Amniotic stem cell (primary cell): ENCODE measurements around the gene TNS3.

Experiments used
- DNase-seq: peaks from one replicate; lab custom pipeline; 2025; lab: John Stamatoyannopoulos, UW

TNS3 gene

DNA sequence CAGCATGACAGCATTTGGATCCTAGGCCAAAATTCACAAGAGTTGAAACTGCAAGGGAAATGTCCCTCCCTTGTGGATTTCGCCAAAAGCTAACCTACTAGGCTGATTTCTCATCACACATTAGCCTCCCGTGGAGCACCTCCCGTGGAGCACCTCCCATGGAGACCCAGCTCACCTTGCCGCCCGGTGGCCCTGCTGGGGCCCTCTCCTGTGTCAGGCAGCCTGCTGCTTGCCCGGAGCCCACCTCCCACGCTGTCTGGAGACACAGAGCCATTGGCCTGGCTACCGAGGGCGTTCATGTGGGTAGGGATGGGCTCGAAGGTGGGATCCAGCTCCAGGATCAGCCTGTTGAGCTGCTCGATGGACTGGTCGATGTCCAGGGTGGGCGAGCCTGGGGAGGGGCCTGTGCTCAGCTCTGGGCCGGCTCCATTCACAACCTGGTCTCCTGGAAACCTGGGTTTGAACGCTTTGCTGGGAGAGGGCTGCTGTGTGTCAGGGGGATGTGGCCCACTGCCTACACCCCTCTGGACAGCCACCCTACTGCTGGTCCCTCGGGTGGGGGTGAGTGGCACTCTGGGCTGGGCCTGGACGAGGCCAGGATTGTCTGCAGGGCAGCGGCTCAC lies 213.6 kb downstream of the TNS3 start:
- no peak for DNase-seq

DNA sequence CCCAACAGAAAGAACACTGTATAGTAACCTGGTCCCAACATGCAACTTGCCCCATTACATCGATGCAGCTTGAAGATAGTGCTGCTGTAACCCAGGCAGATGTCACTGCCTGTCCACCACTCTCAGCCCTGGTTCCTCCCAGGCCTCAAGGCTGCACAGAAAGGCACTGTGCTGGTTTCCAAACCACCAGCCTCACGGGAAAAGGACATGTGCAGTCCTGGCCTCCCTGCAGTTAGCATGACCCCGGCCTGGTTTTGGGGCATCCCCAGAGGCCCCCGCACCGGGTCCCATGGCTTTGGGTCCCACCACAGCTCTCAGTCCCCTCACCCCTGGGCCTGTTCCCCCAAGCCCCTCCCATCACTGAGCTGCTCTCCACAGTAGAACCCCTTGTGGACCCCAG lies 214.5 kb downstream of the TNS3 start:
- DNase-seq: no peak

DNA sequence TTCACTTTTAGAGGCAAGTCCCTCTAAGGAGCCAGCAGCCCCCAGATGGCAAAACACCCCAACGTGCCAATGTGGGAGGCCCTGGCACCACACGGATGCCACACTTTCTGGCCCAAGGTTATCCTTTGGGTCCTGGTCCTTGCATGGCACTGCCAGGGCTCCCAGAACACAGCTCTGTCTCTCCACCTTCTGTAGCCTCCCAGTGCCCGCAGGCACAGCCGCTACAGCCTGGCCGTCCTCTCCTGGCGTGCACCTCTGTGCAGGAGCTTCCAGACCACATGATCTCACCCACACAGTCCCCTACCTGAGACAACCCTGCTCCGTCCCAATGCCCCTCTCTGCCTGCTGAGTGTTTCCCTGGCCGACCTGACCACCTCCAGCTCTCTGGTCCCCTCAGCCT lies 215.0 kb downstream of the TNS3 start:
- DNase-seq: no peak

DNA sequence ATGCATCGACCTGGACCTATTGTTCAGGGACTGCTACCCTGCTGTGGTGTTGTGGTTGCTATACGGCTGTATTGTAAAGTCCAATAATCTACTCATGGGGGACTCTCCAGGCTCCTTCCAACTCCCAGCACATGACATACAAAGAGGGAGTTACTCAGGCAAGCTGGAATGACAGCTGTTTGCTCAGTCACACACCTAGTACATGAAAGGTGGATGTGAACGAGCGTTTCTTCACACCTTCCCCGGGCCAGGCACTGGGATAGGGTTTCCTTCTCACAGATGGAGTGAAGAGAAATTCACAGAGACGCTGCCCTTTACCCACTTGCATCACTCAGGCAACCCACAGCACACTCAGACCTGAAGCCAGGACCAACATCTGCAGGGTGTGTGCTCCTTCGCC lies 215.7 kb downstream of the TNS3 start:
- no peak for DNase-seq

DNA sequence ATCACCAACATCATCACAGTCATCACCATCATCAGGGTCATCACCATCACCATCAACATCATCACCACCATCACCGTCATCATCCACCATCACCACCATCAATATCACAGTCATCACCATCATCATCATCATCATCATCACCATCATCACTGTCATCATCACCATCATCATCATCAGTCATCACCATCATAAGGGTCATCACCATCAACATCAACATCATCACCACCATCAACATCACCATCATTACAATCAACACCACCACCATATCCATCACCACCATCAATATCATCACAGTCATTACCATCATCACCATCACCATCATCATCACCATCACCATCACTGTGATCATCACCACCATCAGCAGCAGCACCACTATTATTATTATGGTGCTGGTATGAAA lies 218.9 kb downstream of the TNS3 start:
- DNase-seq: no peak

DNA sequence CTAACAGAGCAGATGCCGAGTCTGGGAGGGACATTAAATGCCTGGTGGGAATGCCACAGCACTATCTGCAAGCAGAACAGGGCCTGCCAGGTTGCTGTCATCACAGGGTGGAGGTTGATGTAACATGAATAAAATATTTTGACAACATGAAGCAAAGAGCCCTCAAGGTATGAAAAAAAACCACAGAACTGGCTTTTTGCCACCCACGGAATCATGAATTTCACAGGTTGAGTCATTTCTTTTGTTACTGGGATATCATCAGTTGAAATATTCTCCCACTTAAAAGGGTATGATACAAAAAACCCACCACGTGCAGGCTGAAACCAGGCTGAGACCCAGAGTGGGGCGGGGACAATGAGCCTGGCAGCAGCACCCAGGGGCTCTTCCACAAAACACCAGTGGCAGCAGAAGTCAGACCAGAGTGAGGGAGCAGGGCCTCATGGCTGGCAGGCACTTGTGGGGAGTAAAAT lies 220.1 kb downstream of the TNS3 start:
- DNase-seq: peak; percentile 15

GRCh38 chr7:47361236-47361635 lies 220.7 kb downstream of the TNS3 start:
- DNase-seq: no peak

- no peak for DNase-seq
These were observed 221.5 kb downstream of the TNS3 start for GRCh38 chr7:47360301-47360900.

DNA sequence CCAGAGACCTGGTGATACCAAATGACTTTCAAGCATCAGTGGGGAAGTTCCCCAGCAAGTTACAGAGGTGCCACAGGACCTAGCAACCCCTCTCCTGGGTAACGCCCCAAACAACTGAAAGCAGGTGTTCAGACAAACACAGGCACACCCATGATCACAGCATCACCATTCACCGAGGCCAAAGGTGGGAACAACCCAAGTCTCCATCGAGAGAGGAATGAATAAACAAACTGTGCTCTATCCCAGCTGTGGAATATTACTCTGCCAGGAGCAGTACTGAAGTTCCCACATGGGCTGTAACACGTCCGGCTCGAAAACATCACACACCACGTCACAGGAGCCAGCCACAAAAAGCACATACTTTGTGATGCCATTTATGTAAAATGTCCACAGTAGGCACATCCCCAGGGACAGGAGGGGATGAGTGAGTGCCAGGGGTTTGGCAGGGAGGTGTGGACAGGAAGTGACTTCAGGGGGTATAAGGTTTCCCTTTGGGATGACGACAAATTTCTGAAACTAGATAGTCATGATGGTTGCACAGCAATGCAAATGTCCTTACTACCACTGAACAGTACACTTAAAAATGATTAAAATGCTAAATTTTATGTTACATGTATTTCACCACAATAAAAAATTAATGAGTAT lies 222.8 kb downstream of the TNS3 start:
- no peak for DNase-seq

GRCh38 chr7:47358357-47358756 lies 223.6 kb downstream of the TNS3 start:
- DNase-seq: no peak

DNA sequence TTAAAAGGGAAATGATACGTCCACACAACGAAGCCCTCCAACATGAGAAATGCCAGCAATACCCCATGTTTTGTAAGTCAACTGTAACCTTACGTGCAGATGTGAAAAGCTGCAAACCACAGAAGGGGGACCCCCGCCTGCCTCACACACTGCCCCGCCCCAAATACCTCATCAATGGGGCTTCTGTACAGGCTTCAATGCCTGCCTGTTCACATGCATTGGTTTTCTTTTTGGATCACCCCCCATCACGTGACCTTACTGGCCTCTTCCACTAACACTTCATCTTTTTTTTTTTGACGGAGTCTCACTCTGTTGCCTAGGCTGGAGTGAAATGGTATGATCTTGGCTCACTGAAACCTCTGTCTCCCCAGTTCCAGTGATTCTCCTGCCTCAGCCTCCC lies 224.0 kb downstream of the TNS3 start:
- DNase-seq: no peak

DNA sequence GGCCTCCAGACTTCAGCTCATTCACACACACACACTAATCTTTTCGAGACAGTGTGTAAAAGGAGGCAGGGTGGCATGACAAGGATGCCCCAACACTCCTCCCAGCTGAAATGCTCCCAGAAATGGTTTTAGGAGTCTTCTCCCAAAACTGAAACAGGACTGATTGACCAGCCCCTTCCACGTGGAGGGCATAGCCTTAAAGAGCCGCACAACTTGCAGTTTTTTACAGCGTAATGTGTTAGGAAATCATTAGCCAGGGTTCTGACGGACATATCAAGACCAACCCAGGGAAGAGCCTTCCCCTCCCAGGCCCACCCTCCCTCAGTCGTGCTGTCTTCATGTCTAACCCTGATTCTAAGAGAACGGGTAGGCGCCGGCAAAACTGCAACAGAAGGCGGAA lies 224.6 kb downstream of the TNS3 start:
- DNase-seq: no peak

DNA sequence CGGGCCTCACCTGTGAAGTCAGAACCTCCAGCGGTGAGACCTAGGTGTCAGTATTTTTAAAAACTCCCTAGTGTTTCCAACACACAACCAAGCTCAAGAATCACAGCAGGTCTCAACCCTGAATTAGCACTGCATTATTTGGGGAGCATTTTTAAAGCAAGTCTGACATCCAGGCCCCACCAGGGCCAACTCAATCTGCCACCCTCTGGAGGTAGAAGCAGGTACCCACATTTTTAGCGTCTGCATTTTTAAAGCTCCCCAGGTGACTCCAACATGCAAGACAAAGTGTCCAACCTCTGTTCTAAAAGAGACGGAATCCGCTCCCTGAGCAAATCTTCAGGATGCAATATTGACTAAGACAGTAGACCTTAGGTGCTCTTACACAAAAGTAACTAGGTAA lies 225.7 kb downstream of the TNS3 start:
- no peak for DNase-seq

- no peak for DNase-seq
These were observed 226.2 kb downstream of the TNS3 start for GRCh38 chr7:47355684-47356083.

- no peak for DNase-seq
These were observed 226.9 kb downstream of the TNS3 start for GRCh38 chr7:47354831-47355541.

GRCh38 chr7:47354071-47354470 lies 227.8 kb downstream of the TNS3 start:
- DNase-seq: no peak

DNA sequence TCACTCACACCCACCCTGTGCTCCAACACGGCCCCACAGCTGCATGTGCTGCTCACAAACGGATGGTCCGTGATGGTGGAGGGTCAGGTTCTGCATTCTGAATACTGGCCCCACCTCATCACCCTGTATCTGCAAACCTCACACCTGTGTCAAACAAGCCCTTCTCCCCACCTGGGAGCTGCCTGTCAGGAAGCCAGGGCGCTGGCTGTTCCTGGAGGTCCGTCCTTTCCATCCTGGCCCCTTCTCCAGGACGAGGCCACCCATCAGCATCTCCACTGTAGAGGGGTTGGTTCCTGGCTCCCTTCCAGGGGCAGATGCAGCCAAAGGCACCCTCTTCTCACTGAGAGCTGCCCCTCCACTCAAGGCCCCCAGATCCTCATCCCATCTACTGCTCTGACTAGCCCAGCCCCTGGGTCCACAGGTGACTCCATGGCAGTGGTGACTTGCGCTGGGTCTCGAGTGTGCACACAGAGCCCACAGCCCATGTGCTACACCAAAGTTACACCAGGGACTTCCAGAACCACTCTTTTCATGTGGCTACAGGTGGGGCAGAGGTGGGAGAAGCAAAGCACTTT lies 229.4 kb downstream of the TNS3 start:
- DNase-seq: no peak

DNA sequence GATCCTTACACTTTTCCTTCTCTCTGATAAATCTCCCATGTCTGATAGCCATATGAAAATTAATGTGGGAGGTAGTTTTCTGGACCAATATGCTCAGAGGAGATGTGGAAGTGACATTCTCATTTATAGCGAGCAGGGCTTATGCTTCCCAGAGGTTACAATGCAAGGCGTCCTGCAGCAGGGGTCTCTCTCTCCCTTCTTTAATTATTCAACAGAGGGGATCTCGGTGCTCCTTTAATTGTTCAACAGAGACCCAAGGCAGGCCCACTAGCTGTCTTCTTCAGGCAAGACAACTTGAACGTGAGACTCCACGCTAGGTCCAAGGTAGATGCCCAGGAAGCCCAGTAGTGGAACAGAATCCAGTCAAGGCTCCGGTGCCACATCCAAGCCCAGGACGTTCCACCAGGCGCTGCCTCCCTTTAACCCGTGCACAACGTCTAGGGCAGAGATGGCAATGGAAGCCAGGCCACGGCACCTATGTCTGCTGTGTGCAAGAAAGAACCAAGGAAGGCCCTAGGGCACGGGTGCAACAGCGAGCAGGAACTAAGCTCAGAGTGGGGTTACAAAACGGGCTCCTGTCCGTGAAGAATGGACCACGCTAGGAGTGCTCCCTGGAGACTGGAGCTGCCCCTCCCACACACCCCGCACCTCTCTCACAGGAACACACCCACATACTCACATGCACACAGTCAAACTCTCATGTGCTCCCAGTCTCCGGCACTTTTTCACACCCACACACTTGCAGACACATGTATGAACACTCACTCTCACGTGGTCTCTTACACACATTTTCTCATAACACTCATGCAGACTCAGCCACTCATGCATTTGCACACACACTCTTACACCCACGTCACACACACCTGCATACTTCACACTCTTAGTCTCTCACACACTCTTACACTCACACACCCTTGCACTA lies 230.4 kb downstream of the TNS3 start:
- no peak for DNase-seq

DNA sequence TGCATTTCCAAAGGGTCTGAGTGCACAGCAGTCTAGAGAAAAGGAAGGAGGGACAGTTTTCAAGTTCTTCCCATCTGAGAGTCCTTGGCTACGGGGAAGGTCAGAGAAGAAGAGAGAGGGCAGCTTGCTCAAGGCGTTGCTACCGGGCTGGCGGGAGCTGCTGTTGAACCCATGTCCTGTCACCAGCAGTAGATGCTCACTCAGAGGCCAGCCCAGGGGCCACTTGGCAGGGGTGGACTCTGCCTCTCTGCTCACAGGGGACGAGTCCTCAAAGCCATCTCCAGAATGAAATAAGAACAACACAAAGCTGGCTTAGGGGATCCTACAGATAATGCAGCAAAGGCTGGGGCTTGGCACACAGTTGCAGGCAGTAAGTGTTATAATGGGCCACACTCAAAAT lies 231.5 kb downstream of the TNS3 start:
- DNase-seq: no peak

- DNase-seq: no peak
These were observed 232.5 kb downstream of the TNS3 start for GRCh38 chr7:47349401-47349800.

- no peak for DNase-seq
These were observed 234.0 kb downstream of the TNS3 start for GRCh38 chr7:47347816-47348385.
